ENCODE measurements around the gene PDXP.
A peak's percentile ranks its signal among the peaks of the same experiment; 100 is the strongest.

The PDXP gene

GRCh38 chr22:37619991-37620390 is 38.5 kb upstream of the PDXP start:
- H3K4me3 ChIP-seq (ENCODE audit: low read depth in 1 of 2, low read length in 2 of 2) = no peak overlapping the region
- H3K4me1 ChIP-seq (ENCODE audit: control insufficient read depth in 1 of 2, insufficient read depth in 2 of 2, low read length in 2 of 2) = peaks cover 7 to 10% of the 10 kb centered on the region in 2 donors
- no peak overlapping the region for H3K27ac ChIP-seq (ENCODE audit: low read depth, low read length)
- H3K36me3 ChIP-seq (ENCODE audit: control insufficient read depth in 1 of 2, insufficient read depth in 2 of 2, low read length in 2 of 2) = peaks cover 16 to 66% of the 10 kb centered on the region in 2 donors
- no peak overlapping the region for H3K9ac ChIP-seq (ENCODE audit: low read depth in 1 of 2, low read length in 2 of 2)
- H3K9me3 ChIP-seq (ENCODE audit: control insufficient read depth in 1 of 2, low read length in 2 of 2) = no peaks in the 10 kb centered on the region
- H3K27me3 ChIP-seq (ENCODE audit: control insufficient read depth in 1 of 2, insufficient read depth in 2 of 2, low read length in 2 of 2) = no peaks in the 10 kb centered on the region

- Histone ChIP-seq H3K27ac (ENCODE audit: low read depth, low read length) (no peak overlapping the region), H3K36me3 (ENCODE audit: control insufficient read depth in 1 of 2, insufficient read depth in 2 of 2, low read length in 2 of 2) (peaks cover 11 to 69% of the 10 kb centered on the region in 2 donors), H3K4me3 (ENCODE audit: low read depth in 1 of 2, low read length in 2 of 2) (no peak overlapping the region), H3K4me1 (ENCODE audit: control insufficient read depth in 1 of 2, insufficient read depth in 2 of 2, low read length in 2 of 2) (peaks cover 17 to 23% of the 10 kb centered on the region in 2 donors), H3K9ac (ENCODE audit: low read depth in 1 of 2, low read length in 2 of 2) (no peak overlapping the region), H3K27me3 (ENCODE audit: control insufficient read depth in 1 of 2, insufficient read depth in 2 of 2, low read length in 2 of 2) (no peaks in the 10 kb centered on the region), H3K9me3 (ENCODE audit: control insufficient read depth in 1 of 2, low read length in 2 of 2) (no peaks in the 10 kb centered on the region)
These were observed 37.1 kb upstream of the PDXP start for GRCh38 chr22:37621352-37621860.

GRCh38 chr22:37623075-37624016 is 35.2 kb upstream of the PDXP start:
- Histone ChIP-seq H3K36me3 (ENCODE audit: control insufficient read depth in 1 of 2, insufficient read depth in 2 of 2, low read length in 2 of 2) (peaks cover 9 to 53% of the 10 kb centered on the region in 2 donors), H3K9ac (ENCODE audit: low read depth in 1 of 2, low read length in 2 of 2) (peak overlapping the region in 1 of 2 donors; percentile 46), H3K27ac (ENCODE audit: low read depth, low read length) (peak overlapping the region; percentile 11)

GRCh38 chr22:37624017-37624365 is 34.5 kb upstream of the PDXP start:
- no peaks in the 10 kb centered on the region for H3K27me3 ChIP-seq (ENCODE audit: control insufficient read depth in 1 of 2, insufficient read depth in 2 of 2, low read length in 2 of 2)
- peaks cover 34 to 35% of the 10 kb centered on the region in 2 donors for H3K4me1 ChIP-seq (ENCODE audit: control insufficient read depth in 1 of 2, insufficient read depth in 2 of 2, low read length in 2 of 2)
- peak overlapping the region; percentile 11 for H3K27ac ChIP-seq (ENCODE audit: low read depth, low read length)
- H3K9ac ChIP-seq (ENCODE audit: low read depth in 1 of 2, low read length in 2 of 2) = peak overlapping the region in 1 of 2 donors; percentile 46
- peaks cover 3 to 50% of the 10 kb centered on the region in 2 donors for H3K36me3 ChIP-seq (ENCODE audit: control insufficient read depth in 1 of 2, insufficient read depth in 2 of 2, low read length in 2 of 2)
- no peaks in the 10 kb centered on the region for H3K9me3 ChIP-seq (ENCODE audit: control insufficient read depth in 1 of 2, low read length in 2 of 2)
- H3K4me3 ChIP-seq (ENCODE audit: low read depth in 1 of 2, low read length in 2 of 2) = no peak overlapping the region

More at GRCh38 chr22:37623075-37624016, 35.2 kb upstream of the PDXP start:
- Histone ChIP-seq H3K4me3 (ENCODE audit: low read depth in 1 of 2, low read length in 2 of 2) (no peak overlapping the region), H3K9me3 (ENCODE audit: control insufficient read depth in 1 of 2, low read length in 2 of 2) (no peaks in the 10 kb centered on the region), H3K4me1 (ENCODE audit: control insufficient read depth in 1 of 2, insufficient read depth in 2 of 2, low read length in 2 of 2) (peaks cover 34 to 35% of the 10 kb centered on the region in 2 donors), H3K27me3 (ENCODE audit: control insufficient read depth in 1 of 2, insufficient read depth in 2 of 2, low read length in 2 of 2) (no peaks in the 10 kb centered on the region)

GRCh38 chr22:37624876-37625275 is 33.6 kb upstream of the PDXP start:
- peaks cover 8 to 52% of the 10 kb centered on the region in 2 donors for H3K36me3 ChIP-seq (ENCODE audit: control insufficient read depth in 1 of 2, insufficient read depth in 2 of 2, low read length in 2 of 2)
- H3K4me3 ChIP-seq (ENCODE audit: low read depth in 1 of 2, low read length in 2 of 2) = no peak overlapping the region
- H3K27ac ChIP-seq (ENCODE audit: low read depth, low read length) = no peak overlapping the region
- no peaks in the 10 kb centered on the region for H3K27me3 ChIP-seq (ENCODE audit: control insufficient read depth in 1 of 2, insufficient read depth in 2 of 2, low read length in 2 of 2)
- no peaks in the 10 kb centered on the region for H3K9me3 ChIP-seq (ENCODE audit: control insufficient read depth in 1 of 2, low read length in 2 of 2)
- H3K9ac ChIP-seq (ENCODE audit: low read depth in 1 of 2, low read length in 2 of 2) = no peak overlapping the region
- H3K4me1 ChIP-seq (ENCODE audit: control insufficient read depth in 1 of 2, insufficient read depth in 2 of 2, low read length in 2 of 2) = peaks cover 34 to 35% of the 10 kb centered on the region in 2 donors

- no peaks in the 10 kb centered on the region for H3K9me3 ChIP-seq (ENCODE audit: control insufficient read depth in 1 of 2, low read length in 2 of 2)
- H3K27ac ChIP-seq (ENCODE audit: low read depth, low read length) = no peak overlapping the region
- H3K4me3 ChIP-seq (ENCODE audit: low read depth in 1 of 2, low read length in 2 of 2) = no peak overlapping the region
- H3K36me3 ChIP-seq (ENCODE audit: control insufficient read depth in 1 of 2, insufficient read depth in 2 of 2, low read length in 2 of 2) = peaks cover 8 to 53% of the 10 kb centered on the region in 2 donors
- H3K4me1 ChIP-seq (ENCODE audit: control insufficient read depth in 1 of 2, insufficient read depth in 2 of 2, low read length in 2 of 2) = peaks cover 34 to 35% of the 10 kb centered on the region in 2 donors
- H3K27me3 ChIP-seq (ENCODE audit: control insufficient read depth in 1 of 2, insufficient read depth in 2 of 2, low read length in 2 of 2) = no peaks in the 10 kb centered on the region
- H3K9ac ChIP-seq (ENCODE audit: low read depth in 1 of 2, low read length in 2 of 2) = no peak overlapping the region
These were observed 32.8 kb upstream of the PDXP start for GRCh38 chr22:37625737-37626136.

GRCh38 chr22:37626144-37626543 is 32.4 kb upstream of the PDXP start:
- no peaks in the 10 kb centered on the region for H3K9me3 ChIP-seq (ENCODE audit: control insufficient read depth in 1 of 2, low read length in 2 of 2)
- H3K27me3 ChIP-seq (ENCODE audit: control insufficient read depth in 1 of 2, insufficient read depth in 2 of 2, low read length in 2 of 2) = no peaks in the 10 kb centered on the region
- no peak overlapping the region for H3K9ac ChIP-seq (ENCODE audit: low read depth in 1 of 2, low read length in 2 of 2)
- peaks cover 5 to 55% of the 10 kb centered on the region in 2 donors for H3K36me3 ChIP-seq (ENCODE audit: control insufficient read depth in 1 of 2, insufficient read depth in 2 of 2, low read length in 2 of 2)
- no peak overlapping the region for H3K27ac ChIP-seq (ENCODE audit: low read depth, low read length)
- H3K4me1 ChIP-seq (ENCODE audit: control insufficient read depth in 1 of 2, insufficient read depth in 2 of 2, low read length in 2 of 2) = peaks cover 35 to 39% of the 10 kb centered on the region in 2 donors
- H3K4me3 ChIP-seq (ENCODE audit: low read depth in 1 of 2, low read length in 2 of 2) = no peak overlapping the region

- peaks cover 40 to 43% of the 10 kb centered on the region in 2 donors for H3K4me1 ChIP-seq (ENCODE audit: control insufficient read depth in 1 of 2, insufficient read depth in 2 of 2, low read length in 2 of 2)
- peak overlapping the region; percentile 22 to 24 for H3K9ac ChIP-seq (ENCODE audit: low read depth in 1 of 2, low read length in 2 of 2)
- no peak overlapping the region for H3K4me3 ChIP-seq (ENCODE audit: low read depth in 1 of 2, low read length in 2 of 2)
- no peaks in the 10 kb centered on the region for H3K27me3 ChIP-seq (ENCODE audit: control insufficient read depth in 1 of 2, insufficient read depth in 2 of 2, low read length in 2 of 2)
- peaks cover 5 to 52% of the 10 kb centered on the region in 2 donors for H3K36me3 ChIP-seq (ENCODE audit: control insufficient read depth in 1 of 2, insufficient read depth in 2 of 2, low read length in 2 of 2)
- H3K9me3 ChIP-seq (ENCODE audit: control insufficient read depth in 1 of 2, low read length in 2 of 2) = no peaks in the 10 kb centered on the region
- peak overlapping the region; percentile 14 for H3K27ac ChIP-seq (ENCODE audit: low read depth, low read length)
These were observed 31.9 kb upstream of the PDXP start for GRCh38 chr22:37626556-37627075.

GRCh38 chr22:37627121-37627520 is 31.4 kb upstream of the PDXP start:
- Histone ChIP-seq H3K4me1 (ENCODE audit: control insufficient read depth in 1 of 2, insufficient read depth in 2 of 2, low read length in 2 of 2) (peaks cover 45 to 48% of the 10 kb centered on the region in 2 donors), H3K9ac (ENCODE audit: low read depth in 1 of 2, low read length in 2 of 2) (peak overlapping the region; percentile 24 to 54), H3K36me3 (ENCODE audit: control insufficient read depth in 1 of 2, insufficient read depth in 2 of 2, low read length in 2 of 2) (peaks cover 5 to 55% of the 10 kb centered on the region in 2 donors), H3K9me3 (ENCODE audit: control insufficient read depth in 1 of 2, low read length in 2 of 2) (no peaks in the 10 kb centered on the region), H3K4me3 (ENCODE audit: low read depth in 1 of 2, low read length in 2 of 2) (no peak overlapping the region), H3K27ac (ENCODE audit: low read depth, low read length) (no peak overlapping the region), H3K27me3 (ENCODE audit: control insufficient read depth in 1 of 2, insufficient read depth in 2 of 2, low read length in 2 of 2) (no peaks in the 10 kb centered on the region)

GRCh38 chr22:37627545-37627944 is 31.0 kb upstream of the PDXP start:
- Histone ChIP-seq H3K27me3 (ENCODE audit: control insufficient read depth in 1 of 2, insufficient read depth in 2 of 2, low read length in 2 of 2) (no peaks in the 10 kb centered on the region), H3K27ac (ENCODE audit: low read depth, low read length) (no peak overlapping the region), H3K4me3 (ENCODE audit: low read depth in 1 of 2, low read length in 2 of 2) (no peak overlapping the region), H3K9ac (ENCODE audit: low read depth in 1 of 2, low read length in 2 of 2) (peak overlapping the region; percentile 24 to 54), H3K9me3 (ENCODE audit: control insufficient read depth in 1 of 2, low read length in 2 of 2) (no peaks in the 10 kb centered on the region), H3K36me3 (ENCODE audit: control insufficient read depth in 1 of 2, insufficient read depth in 2 of 2, low read length in 2 of 2) (peaks cover 5 to 58% of the 10 kb centered on the region in 2 donors), H3K4me1 (ENCODE audit: control insufficient read depth in 1 of 2, insufficient read depth in 2 of 2, low read length in 2 of 2) (peaks cover 49 to 53% of the 10 kb centered on the region in 2 donors)

All from duodenal mucosa (tissue), 2 donors.